NCI-H2107 treated with DMSO at 0.1 percent for 48 hours (cell line): ENCODE data around the gene PET100.

Experiments
- DNase-seq: peaks from one replicate; lab custom pipeline; 2025; ENCODE audit not compliant: unreplicated experiment; lab: John Stamatoyannopoulos, UW

The PET100 gene

GRCh38 chr19:7612282-7613274 lies 17.0 kb upstream of the PET100 start:
- DNase-seq, result no peak

- no peak for DNase-seq
Observed at GRCh38 chr19:7614859-7615741, 14.5 kb upstream of the PET100 start.

GRCh38 chr19:7617172-7617571 lies 12.4 kb upstream of the PET100 start:
- DNase-seq, result no peak

- no peak for DNase-seq
Observed at GRCh38 chr19:7617735-7618134, 11.9 kb upstream of the PET100 start.

- no peak for DNase-seq
Observed at GRCh38 chr19:7618348-7618747, 11.2 kb upstream of the PET100 start.

GRCh38 chr19:7618771-7619510 lies 10.7 kb upstream of the PET100 start:
- no peak for DNase-seq

GRCh38 chr19:7619671-7620441 lies 9.7 kb upstream of the PET100 start:
- DNase-seq, result no peak

GRCh38 chr19:7620442-7621412 lies 8.9 kb upstream of the PET100 start:
- DNase-seq, result no peak

- DNase-seq, result no peak
Observed at GRCh38 chr19:7622933-7623685, 6.5 kb upstream of the PET100 start.

GRCh38 chr19:7623725-7624603 lies 5.6 kb upstream of the PET100 start:
- no peak for DNase-seq

GRCh38 chr19:7624810-7625209 lies 4.8 kb upstream of the PET100 start:
- DNase-seq, result no peak

GRCh38 chr19:7625763-7626372 lies 3.7 kb upstream of the PET100 start:
- no peak for DNase-seq

- DNase-seq, result no peak
Observed at GRCh38 chr19:7627166-7627565, 2.4 kb upstream of the PET100 start.

- DNase-seq, result no peak
Observed at GRCh38 chr19:7628589-7629311, 843 bp upstream of the PET100 start.

GRCh38 chr19:7631577-7631976 lies 2.0 kb downstream of the PET100 start:
- no peak for DNase-seq
